ENCODE results near the gene TMTC2.

The TMTC2 gene

DNA sequence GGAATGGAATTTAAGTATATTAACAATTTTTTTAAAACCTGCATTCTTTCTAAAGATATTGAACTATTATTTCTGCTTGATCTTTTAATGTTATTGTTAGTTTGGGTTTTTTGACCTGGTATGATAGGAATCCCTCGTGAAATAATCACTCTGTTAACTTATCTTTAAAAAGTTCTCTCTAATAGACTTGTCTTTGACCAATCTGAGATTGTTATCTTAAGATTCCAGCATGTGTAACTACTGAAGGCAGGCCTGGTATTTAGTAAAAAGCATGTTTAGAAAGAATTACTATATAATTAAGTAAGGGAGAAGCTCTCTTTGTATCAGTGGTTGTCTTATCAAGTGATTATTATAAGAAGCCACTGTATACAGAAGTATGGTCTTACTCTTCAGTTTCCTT, 4.8 kb downstream of the TMTC2 start:
- H3K4me3 ChIP-seq (ENCODE audit: low read depth, low read length), result no peak overlapping the region
- TF ChIP-seq, protein P1, sequence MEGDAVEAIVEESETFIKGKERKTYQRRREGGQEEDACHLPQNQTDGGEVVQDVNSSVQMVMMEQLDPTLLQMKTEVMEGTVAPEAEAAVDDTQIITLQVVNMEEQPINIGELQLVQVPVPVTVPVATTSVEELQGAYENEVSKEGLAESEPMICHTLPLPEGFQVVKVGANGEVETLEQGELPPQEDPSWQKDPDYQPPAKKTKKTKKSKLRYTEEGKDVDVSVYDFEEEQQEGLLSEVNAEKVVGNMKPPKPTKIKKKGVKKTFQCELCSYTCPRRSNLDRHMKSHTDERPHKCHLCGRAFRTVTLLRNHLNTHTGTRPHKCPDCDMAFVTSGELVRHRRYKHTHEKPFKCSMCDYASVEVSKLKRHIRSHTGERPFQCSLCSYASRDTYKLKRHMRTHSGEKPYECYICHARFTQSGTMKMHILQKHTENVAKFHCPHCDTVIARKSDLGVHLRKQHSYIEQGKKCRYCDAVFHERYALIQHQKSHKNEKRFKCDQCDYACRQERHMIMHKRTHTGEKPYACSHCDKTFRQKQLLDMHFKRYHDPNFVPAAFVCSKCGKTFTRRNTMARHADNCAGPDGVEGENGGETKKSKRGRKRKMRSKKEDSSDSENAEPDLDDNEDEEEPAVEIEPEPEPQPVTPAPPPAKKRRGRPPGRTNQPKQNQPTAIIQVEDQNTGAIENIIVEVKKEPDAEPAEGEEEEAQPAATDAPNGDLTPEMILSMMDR (IDR thresholded peaks at IDR 0.05; ENCODE audit: low read depth, low read length, missing control alignments), result no peak
- H3K27ac ChIP-seq, result no peak overlapping the region
- H3K36me3 ChIP-seq (replicated peaks), result no peaks in the 10 kb centered on the region
- DNase-seq, result no peak
- no peaks in the 10 kb centered on the region for H3K27me3 ChIP-seq (replicated peaks)
- in situ Hi-C loops (cut with HindIII; ENCODE audit: low pct_ligation_motif_present, low sequenced_read_pairs), result no loop called here

DNA sequence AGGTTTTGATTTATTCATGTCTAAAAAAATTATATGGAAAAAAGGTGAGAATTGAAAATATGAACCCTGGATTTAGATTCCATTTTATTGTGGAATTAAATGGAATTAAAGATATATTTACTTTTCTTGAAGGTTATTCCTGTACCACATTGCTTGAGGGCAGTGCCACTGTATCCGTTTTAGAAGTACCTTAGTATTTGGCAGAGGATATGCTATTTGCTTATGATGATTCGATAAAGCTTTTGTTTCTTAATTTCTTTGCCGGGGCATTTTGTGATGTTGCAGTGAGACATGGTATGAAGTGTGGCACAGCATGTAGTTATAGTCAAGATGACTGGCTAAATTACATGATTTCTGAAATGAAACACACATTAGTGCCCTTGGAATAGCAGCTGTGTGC, 7.6 kb downstream of the TMTC2 start:
- no peak for DNase-seq
- TF ChIP-seq, protein P1 (IDR thresholded peaks at IDR 0.05; ENCODE audit: low read depth, low read length, missing control alignments), result no peak
- Histone ChIP-seq H3K36me3 (replicated peaks) (no peaks in the 10 kb centered on the region), H3K4me3 (ENCODE audit: low read depth, low read length) (no peak overlapping the region), H3K27ac (no peak overlapping the region), H3K27me3 (replicated peaks) (no peaks in the 10 kb centered on the region)
- in situ Hi-C loops (cut with HindIII; ENCODE audit: low pct_ligation_motif_present, low sequenced_read_pairs), result no loop called here

DNA sequence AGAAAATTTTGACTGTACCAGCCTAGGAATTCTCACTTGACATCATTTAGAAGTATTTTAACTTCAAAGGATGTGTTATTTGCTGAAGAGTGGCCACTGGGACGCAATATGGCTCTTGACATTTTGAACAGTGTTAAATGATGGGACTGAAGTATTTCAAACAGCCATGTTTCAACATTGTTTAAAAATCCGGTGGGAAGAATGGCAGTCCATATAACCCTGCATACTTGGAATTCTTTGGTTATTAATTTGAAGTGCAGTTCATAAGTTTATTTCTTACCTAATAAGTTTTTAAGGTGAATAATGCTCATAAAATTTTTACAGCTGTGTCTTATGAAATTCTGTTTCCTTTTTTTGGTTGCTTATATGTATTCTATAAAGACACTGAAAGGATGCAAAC, 8.3 kb downstream of the TMTC2 start:
- H3K27ac ChIP-seq, result no peak overlapping the region
- no peak for DNase-seq
- no peak overlapping the region for H3K4me3 ChIP-seq (ENCODE audit: low read depth, low read length)
- TF ChIP-seq, protein P1 (IDR thresholded peaks at IDR 0.05; ENCODE audit: low read depth, low read length, missing control alignments), result no peak
- no peaks in the 10 kb centered on the region for H3K36me3 ChIP-seq (replicated peaks)
- in situ Hi-C loops (cut with HindIII; ENCODE audit: low pct_ligation_motif_present, low sequenced_read_pairs), result no loop called here
- H3K27me3 ChIP-seq (replicated peaks), result no peaks in the 10 kb centered on the region

DNA sequence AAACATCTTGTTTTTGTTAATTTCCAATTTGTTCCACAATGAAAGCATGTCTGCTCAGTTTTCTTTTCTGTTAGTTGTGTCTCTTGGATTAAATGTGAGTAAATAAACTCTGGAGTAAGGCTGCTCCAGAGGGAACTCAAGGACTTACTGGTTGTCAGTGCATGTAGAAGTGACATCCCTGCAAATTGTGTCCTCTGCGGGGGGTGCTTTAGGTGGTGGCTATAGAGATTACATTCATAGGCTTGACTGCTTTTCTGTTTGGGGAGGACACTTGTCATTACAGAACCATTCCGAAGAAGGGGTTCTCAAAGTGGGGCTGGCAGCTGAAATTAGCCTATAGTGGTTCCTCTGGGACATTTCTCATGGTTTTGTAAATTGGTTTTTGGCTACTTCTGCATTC, 8.8 kb downstream of the TMTC2 start:
- no peaks in the 10 kb centered on the region for H3K36me3 ChIP-seq (replicated peaks)
- TF ChIP-seq, protein P1 (IDR thresholded peaks at IDR 0.05; ENCODE audit: low read depth, low read length, missing control alignments), result no peak
- no peak for DNase-seq
- no peak overlapping the region for H3K27ac ChIP-seq
- no peak overlapping the region for H3K4me3 ChIP-seq (ENCODE audit: low read depth, low read length)
- H3K27me3 ChIP-seq (replicated peaks), result no peaks in the 10 kb centered on the region
- in situ Hi-C loops (cut with HindIII; ENCODE audit: low pct_ligation_motif_present, low sequenced_read_pairs), result no loop called here

DNA sequence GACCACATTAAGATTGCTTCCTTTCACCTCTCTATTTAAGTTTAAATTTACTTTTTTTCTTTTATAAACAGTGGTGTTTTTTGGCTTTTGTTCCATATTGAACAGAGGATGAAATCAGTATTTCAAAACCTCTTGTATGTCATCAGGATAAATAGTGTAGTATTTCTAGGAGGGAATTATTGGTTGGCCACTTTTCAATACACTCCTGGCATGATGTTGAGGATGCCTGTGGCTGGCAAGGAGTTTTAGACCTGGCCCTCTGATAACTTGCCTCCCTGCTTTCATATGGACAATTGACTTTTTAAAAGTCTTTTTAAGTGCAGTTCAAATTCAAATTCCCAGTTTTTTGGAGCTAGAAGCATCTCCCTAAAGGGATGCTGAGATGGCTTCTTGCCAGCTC, 9.8 kb downstream of the TMTC2 start:
- TF ChIP-seq, protein P1 (IDR thresholded peaks at IDR 0.05; ENCODE audit: low read depth, low read length, missing control alignments), result no peak
- in situ Hi-C loops (cut with HindIII; ENCODE audit: low pct_ligation_motif_present, low sequenced_read_pairs), result no loop called here
- no peaks in the 10 kb centered on the region for H3K36me3 ChIP-seq (replicated peaks)
- H3K4me3 ChIP-seq (ENCODE audit: low read depth, low read length), result no peak overlapping the region
- no peak for DNase-seq
- H3K27me3 ChIP-seq (replicated peaks), result no peaks in the 10 kb centered on the region
- no peak overlapping the region for H3K27ac ChIP-seq

DNA sequence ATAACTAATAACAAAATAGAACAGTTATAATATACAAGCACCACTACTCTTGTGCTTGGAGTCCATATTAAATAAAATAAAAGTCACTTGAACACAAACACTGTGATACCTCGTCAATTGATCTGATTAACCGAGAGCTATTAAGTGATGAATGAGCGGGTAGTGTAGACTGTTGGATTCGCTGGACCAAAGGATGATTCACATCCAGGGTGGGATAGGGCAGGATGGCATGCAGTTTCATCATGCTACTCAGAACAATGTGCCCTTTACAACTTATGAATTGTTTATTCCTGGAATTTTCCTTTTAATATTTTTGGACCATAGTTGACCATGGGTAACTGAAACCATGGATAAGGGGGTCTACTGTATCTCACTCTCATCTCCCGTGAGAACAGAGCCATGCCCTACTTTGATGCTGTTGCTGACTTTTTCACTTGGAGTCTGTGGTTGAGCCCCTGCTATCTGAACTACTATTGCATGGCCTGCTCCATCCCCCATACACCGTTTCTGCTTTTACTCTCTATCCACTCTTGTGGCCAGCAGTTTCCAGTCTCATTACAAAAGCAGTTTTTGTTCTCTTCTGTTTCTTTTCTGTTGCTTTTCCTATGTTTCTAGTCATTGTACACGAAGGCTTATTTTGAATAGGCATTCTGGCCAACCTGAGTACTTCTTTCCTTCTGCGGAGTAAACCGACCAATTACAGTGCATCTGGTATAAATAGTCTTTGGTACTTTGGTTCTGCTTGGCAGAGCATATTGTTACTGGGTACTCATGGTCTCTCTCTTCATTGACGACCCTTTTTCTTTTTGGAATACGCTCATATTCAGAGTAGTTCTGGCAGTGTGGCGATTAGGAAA, 12.2 kb downstream of the TMTC2 start:
- in situ Hi-C loops (cut with HindIII; ENCODE audit: low pct_ligation_motif_present, low sequenced_read_pairs), result no loop called here
- no peak for DNase-seq
- no peak overlapping the region for H3K27ac ChIP-seq
- no peaks in the 10 kb centered on the region for H3K36me3 ChIP-seq (replicated peaks)
- H3K27me3 ChIP-seq (replicated peaks), result no peaks in the 10 kb centered on the region
- no peak overlapping the region for H3K4me3 ChIP-seq (ENCODE audit: low read depth, low read length)
- TF ChIP-seq, protein P1 (IDR thresholded peaks at IDR 0.05; ENCODE audit: low read depth, low read length, missing control alignments), result no peak
